ENCODE data around the gene NCAM1.
A peak's percentile ranks its signal among the peaks of the same experiment; 100 is the strongest.
"Not testable (repeated sequence)": the region's sequence is repeated elsewhere in the genome, so short reads cannot be mapped to it uniquely, and the experiment has no call there.

The NCAM1 gene

DNA sequence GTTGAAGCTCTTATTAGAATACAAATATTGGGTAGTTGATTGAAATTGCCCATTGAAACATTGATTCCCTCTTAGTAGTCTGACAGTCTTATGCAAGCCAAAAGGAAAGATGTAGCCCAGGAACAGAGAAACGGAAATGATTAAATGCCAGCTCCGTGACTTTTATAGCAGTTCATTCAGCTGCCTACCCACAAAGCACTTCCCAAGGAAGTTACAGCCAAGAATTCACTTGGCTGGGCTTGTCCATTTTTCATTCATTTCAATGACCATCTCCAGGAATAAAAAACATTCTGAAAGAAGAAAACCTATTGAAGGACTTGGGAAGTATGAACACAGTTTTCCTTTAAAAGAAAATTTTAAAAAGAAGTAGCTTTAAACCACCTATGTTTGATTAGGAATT, 62.0 kb downstream of the NCAM1 start:
- peak; percentile 27 for DNase-seq

DNA sequence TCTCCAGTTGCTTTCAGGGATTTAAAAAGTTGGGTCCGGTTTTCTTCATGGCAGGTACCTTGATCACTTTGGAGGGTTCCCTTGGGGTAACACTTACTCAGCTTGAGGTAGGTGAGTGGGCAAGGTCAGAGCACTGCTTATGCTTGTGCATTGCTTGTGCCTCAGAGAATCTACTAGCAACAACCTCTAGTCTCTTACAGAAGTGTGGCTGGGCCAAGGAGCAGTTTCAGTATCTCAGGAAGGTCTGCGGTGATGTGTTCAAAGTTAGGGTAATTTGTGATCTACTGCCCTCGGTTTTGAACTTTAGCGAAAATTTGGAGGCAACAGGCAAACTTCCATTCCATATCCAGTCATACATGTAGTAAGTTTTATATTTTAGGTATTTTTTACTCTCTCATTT, 62.8 kb downstream of the NCAM1 start:
- no peak for DNase-seq

- no peak for DNase-seq
Measured at GRCh38 chr11:113026778-113027177, 65.6 kb downstream of the NCAM1 start.

DNA sequence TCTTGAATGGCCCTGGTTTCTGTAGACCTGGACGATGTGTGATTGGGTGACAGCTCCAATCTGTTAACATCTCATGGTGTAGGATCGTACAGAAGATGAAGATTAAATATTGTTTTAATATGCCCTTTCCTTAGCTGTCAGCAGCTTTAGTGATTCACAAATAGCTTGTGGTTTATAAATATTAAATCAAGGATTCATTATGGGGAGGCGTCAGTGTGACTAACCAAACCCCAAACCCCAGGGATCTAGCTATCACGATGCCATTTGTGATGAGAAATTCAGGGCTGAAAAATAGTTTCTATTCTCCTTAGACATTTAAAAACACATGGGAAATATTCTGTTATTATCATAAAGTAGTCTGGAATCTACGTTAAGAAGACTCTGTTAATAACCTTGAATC, 73.4 kb downstream of the NCAM1 start:
- DNase-seq = no peak

- no peak for DNase-seq
Measured at GRCh38 chr11:113035708-113036107, 74.5 kb downstream of the NCAM1 start.

DNA sequence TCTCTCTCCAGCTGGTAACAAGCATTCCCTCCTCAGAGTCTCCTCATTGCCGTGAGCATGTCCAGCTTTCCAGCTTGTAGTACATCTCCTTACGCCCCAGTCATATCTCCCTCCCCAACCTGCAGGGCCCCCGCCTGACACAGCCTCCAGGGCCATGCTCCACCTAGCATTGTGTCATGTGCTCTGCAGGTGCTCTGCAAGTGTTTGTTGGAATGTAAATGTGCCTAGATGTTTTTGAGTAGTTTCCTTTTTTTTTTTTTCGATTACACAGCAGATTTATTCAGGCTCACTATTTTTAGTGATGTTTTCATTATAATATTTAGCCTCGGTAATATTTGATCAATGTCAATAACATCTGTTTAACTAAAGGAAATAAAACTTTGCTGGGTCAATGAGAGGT, 82.5 kb downstream of the NCAM1 start:
- DNase-seq = no peak

GRCh38 chr11:113045146-113045545, 83.9 kb downstream of the NCAM1 start:
- no peak for DNase-seq

- no peak for DNase-seq
Measured at GRCh38 chr11:113046866-113047265, 85.6 kb downstream of the NCAM1 start.

GRCh38 chr11:113048820-113049768, 87.9 kb downstream of the NCAM1 start:
- no peak for DNase-seq

GRCh38 chr11:113053042-113053441, 91.8 kb downstream of the NCAM1 start:
- not testable (repeated sequence) for DNase-seq

GRCh38 chr11:113057038-113057437, 95.8 kb downstream of the NCAM1 start:
- no peak for DNase-seq

DNA sequence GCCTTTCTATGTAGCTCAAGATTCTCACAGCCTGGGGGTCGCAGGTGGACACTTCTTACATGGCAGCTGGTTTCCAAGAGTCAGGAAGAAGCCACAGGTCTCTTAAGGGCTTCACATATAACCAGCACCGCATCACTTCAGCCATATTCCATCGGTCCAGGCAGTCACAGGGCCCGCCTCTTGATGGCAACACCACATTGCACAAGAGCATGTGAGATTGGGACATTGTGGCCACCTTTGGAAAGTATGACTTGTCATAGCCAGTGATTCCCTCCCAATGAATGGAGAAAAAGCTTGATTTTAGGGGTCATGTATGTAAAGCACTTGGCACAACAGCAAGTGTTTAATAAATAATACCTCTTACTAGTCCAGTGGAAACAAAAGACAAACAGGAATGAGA, 98.3 kb downstream of the NCAM1 start:
- no peak for DNase-seq

DNA sequence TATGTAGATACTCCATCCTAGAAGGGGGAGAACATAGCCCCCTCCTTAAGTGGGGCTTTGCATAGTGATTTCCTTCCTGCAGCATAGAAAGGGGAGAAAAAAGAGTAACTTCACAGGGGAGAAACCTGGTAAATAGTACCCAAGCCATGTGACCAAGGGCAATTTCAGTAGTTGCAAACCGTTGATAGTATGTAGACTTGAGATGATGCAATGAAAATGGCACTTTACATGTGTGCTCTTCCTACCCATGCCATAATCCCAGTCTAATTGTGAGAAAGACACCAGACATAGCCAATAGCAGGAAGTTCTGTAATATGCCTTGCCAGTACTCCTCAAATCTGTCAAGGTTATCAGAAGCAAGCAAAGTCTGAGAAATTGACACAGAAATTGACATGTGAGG, 104.1 kb downstream of the NCAM1 start:
- DNase-seq = no peak

DNA sequence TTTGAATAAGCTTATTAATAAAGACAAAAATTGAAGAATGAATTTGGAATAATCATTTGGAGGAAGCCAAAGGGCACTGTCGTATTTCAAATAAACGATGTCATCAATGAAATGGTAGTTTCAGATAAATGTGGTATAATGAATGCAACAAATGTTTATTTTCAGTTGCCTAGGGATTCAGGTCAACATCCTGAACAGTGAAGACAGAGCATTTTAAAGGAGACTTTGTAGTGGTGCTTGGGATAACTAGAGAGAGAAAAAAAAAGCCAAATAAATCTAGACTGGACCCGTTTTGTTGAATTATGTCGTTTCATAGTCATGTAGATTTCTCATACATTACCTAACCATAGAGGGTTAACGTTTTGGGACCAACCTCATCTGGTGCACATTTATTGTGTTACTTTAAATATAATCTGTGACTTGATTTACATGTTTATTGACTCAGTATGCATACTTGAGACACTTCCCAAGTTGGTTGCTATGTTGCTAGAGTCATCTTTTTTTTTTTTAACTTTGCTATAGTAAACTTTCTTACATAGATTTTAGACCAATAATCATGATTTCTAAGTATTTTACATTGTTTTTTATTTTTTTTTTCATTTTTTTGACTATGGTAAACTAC, 111.1 kb downstream of the NCAM1 start:
- DNase-seq = no peak

DNA sequence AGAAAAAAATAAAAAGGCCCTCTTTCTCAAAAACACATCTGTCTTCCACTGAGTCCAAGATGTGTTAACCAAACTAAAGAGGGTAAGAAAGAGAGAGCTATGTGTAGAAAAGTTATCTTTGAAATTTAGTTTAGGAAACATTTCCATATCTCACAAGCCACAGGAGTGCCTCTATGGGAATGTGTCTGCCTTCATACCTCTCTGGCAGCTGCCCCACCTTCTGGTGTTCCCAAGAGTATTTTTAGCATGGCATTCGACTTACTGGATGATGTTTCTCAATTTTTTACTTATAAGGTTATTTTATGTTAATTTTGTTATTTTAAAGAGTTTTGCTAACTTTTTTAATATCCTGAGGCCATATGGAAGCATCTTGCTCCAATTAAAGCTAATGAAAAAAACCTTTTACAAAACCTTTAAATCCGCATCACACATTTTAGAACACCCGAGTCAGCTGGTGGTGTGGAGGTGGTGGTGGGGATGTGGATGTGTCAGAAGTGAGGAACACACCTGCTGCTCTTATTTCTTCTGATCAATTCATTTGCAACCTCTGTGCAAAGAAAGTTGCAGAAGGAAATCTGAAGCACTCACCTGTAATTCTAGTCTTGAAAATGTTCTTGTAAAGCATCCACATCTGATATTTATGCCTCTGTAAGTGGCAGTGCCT, 112.2 kb downstream of the NCAM1 start:
- no peak for DNase-seq

DNA sequence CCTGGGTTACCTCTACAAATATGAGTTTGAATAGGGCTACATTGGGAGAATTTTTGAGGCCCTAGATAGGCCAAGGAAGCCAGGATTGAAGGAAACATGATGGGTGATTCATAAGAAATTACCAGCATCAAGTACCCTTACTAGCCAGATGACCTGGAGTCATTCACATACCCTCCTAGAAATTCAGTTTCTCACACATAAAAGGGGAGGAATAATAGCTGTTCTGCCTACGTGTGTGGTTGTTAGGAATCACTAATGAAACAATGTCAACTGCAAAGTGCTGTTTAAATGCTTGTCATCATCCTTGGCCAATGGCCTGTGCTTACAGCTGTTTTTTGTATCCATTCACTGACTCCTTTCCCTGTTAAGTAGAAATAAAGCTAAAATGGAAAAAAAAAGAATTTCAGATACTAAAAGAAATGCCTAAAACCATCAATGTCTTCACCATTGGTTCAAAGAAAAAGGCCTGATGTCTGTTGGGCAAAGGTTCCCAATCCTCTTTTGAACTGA, 114.4 kb downstream of the NCAM1 start:
- no peak for DNase-seq

DNA sequence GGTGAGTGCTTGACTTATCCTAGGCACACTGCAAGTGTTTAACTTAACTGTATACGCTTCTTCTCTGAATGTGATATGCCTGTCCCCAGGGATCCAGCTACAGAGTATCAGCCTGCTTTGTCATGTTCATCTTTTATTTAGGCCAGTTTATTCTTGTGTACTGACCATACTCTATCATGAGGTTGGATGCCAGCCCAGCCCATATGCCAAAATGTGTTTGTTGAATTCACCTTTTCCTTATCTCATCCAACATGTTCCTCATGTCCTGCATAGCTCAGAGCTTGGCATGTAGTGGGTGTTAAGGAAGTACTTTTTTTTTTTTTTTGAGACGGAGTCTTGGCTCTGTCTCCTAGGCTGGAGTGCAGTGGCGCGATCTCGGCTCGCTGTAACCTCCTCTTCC, 116.2 kb downstream of the NCAM1 start:
- no peak for DNase-seq

DNA sequence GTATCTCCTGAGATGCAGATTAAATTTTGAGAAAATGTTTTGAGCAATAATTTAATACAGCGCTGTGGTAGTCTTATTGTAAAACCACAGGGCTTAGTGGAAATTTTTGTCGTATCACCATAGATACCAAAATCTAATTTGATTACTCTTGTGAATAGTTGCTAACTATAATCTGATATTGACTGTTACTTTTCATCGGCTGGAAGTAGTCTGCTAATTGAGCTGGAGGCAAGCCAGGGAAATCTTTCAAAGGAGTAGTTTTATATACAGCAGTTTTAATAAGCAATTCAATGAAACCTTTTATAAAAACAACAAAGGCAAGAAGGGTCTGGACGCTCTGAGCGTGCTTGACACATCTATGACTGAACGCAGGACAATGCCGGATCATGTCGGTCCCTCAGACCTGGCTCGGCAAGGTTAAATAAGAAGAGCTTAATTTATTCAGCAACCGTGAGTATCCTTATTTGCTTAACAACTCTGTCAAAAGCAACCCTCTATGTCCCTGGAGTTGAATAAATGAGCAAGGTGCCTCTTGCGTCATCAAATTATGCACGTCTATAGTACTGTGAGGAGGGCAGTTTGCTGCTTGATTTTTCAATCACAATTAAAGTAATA, 121.2 kb downstream of the NCAM1 start:
- DNase-seq = no peak

DNA sequence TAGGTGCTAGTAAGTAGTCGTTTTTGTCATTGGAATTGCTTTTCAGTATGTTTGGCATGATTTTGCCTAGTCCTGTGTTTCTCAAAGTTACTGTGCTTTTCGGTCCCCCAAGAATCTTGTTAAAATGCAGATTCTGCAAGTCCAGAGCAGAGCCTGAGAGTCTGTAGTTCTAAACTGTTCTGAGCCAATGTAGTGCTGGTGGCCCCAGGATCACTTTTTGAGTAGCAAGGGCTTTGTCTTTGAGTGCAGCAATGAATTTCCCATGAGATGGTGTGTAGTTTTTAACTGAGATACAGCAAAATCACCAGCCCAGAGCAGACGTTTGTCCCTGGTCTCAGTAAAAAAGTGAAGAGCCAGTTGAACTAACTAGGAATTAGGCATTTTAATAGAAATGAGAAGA, 122.4 kb downstream of the NCAM1 start:
- DNase-seq = no peak

GRCh38 chr11:113084297-113084696, 123.1 kb downstream of the NCAM1 start:
- no peak for DNase-seq

- no peak for DNase-seq
Measured at GRCh38 chr11:113085446-113085845, 124.2 kb downstream of the NCAM1 start.

DNA sequence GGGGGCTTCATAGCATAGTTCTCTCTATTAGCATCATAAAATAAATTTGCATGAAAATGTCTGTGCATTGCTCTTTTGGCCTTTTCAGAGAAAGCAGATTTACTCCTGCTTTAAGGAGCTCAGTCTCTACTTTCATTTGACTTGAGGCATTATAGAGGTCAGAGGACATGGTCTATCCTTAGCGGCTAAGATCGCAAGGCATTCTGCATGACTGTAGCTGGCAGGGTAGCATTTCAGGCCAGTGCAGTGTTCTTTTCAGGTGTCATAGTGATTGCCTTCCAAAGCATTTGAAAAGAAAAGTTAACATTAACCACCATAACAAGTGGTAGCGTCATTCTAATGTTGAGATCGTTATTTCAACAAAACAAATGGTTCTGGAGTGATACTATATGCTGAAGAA, 126.5 kb downstream of the NCAM1 start:
- no peak for DNase-seq

Measured in femur (tissue), 1 donor.